Neural crest cell (in vitro differentiated cells): ENCODE data around the gene ADARB1. TPM values are rescaled to one million over a fixed set of nuclear protein-coding genes. Genes with fewer than 3 reads are reported as not detected.

Source experiments
- DNase-seq: peaks from one replicate; pipeline ENCODE4 v3.0.0; 2021; ENCODE audit warnings: low read depth, mixed read lengths, low spot score
- H3K27ac Mint-ChIP-seq: one replicate; pipeline ENCODE4 v1.8.0; 2021; ENCODE audit warnings: mild to moderate bottlenecking, mixed read lengths; ENCODE audit not compliant: unreplicated experiment
- H3K27me3 Mint-ChIP-seq: 2 replicates; pipeline ENCODE4 v1.8.0; 2021; ENCODE audit warnings: low read depth, mild to moderate bottlenecking, mixed read lengths
- H3K36me3 Mint-ChIP-seq: 2 replicates; pipeline ENCODE4 v1.8.0; 2021; ENCODE audit warnings: low read depth, mild to moderate bottlenecking, mixed read lengths
- H3K4me1 Mint-ChIP-seq: 2 replicates; pipeline ENCODE4 v1.8.0; 2021; ENCODE audit warnings: mixed read lengths
- H3K4me3 Mint-ChIP-seq: one replicate; pipeline ENCODE4 v1.8.0; 2021; ENCODE audit warnings: mild to moderate bottlenecking, mixed read lengths
- H3K9me3 Mint-ChIP-seq: 2 replicates; pipeline ENCODE4 v1.8.0; 2021; ENCODE audit warnings: mixed read lengths
- total RNA-seq: library from RNA; stranded (reverse); gene quantifications from 2 replicates; pipeline ENCODE4 v1.2.1, GENCODE V29; 2021
- TF ChIP-seq, protein P1 (sequence below): fragments of 200-600 bp; sonication (generic); conservative IDR thresholded peaks from 2 replicates; pipeline ENCODE4 v1.5.0; 2021; ENCODE audit warnings: antibody characterized with exemption, mild to moderate bottlenecking

The ADARB1 gene
- total RNA-seq, 1 donor from 2014 or later, result 21.0 TPM

DNA sequence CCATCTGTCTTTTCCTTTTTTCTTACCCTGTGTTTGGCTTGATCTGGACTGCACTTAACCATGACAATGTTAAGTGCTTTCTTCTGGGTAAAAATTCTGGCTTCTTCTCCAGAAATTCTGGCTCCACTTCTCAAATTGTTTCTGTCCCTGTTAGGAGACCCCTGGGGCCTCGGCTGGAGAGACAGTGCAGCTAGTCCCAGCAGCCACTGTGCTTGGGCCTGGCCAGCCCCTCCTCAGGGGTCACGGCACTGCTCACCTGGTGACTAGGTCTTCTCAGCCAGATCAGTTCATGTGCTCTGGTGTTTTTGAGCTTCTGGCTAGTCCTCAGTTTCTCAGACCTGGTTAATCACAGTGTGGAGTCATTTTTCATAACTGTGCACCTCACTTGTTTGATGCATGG is 72.4 kb downstream of the ADARB1 start:
- TF ChIP-seq, protein P1, sequence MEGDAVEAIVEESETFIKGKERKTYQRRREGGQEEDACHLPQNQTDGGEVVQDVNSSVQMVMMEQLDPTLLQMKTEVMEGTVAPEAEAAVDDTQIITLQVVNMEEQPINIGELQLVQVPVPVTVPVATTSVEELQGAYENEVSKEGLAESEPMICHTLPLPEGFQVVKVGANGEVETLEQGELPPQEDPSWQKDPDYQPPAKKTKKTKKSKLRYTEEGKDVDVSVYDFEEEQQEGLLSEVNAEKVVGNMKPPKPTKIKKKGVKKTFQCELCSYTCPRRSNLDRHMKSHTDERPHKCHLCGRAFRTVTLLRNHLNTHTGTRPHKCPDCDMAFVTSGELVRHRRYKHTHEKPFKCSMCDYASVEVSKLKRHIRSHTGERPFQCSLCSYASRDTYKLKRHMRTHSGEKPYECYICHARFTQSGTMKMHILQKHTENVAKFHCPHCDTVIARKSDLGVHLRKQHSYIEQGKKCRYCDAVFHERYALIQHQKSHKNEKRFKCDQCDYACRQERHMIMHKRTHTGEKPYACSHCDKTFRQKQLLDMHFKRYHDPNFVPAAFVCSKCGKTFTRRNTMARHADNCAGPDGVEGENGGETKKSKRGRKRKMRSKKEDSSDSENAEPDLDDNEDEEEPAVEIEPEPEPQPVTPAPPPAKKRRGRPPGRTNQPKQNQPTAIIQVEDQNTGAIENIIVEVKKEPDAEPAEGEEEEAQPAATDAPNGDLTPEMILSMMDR, result no peak
- no peak for DNase-seq
- Mint-ChIP-seq H3K4me3 (no peak overlapping the region), H3K27ac (no peak overlapping the region), H3K4me1 (peaks cover 13% of the 10 kb centered on the region), H3K36me3 (no peaks in the 10 kb centered on the region), H3K9me3 (no peaks in the 10 kb centered on the region), H3K27me3 (no peaks in the 10 kb centered on the region)

DNA sequence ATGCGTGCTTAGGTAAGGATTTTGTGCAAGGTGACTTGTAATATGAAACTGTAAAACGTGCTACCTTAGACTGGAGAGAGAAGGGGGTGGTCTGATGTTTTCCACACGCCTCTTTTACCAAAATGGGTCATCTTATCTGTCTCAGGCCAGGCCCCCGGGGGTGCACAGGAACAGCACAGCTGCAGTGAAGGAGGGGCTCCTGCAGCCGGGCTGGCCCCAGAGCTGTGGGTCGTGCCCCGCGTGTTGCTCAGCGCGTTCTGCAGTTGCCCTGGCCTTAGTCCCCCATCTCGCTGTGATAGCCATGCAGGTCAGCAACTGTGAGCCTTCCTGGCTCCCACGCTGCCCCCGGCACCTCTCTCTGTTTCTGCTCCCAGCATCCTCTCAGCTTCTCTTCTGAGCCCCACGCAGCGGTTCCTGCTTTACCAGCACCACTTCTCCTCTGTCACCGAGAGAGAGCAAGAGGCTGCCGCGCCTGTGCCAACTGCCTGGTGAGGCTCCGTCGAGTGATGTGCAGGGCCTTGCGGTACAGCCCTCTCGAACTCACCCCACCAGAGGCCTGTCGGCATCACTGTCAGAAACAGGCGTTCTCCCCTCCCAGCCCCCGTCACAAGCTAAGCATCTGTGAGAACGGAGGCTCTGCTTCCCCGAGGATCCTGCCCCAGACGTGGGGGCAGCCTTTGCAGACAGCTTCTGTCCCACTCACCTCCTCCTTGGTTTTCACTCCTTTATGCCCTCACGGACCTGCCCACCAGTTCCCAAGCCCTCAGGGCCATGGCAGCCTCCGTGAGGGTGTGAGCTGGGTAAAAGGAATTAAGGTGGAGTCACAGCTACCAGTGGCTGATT is 73.3 kb downstream of the ADARB1 start:
- DNase-seq, result no peak
- H3K9me3 Mint-ChIP-seq, result no peaks in the 10 kb centered on the region
- no peaks in the 10 kb centered on the region for H3K36me3 Mint-ChIP-seq
- peaks cover 21% of the 10 kb centered on the region for H3K4me1 Mint-ChIP-seq
- no peaks in the 10 kb centered on the region for H3K27me3 Mint-ChIP-seq
- H3K27ac Mint-ChIP-seq, result no peak overlapping the region
- TF ChIP-seq, protein P1, result no peak
- H3K4me3 Mint-ChIP-seq, result no peak overlapping the region

DNA sequence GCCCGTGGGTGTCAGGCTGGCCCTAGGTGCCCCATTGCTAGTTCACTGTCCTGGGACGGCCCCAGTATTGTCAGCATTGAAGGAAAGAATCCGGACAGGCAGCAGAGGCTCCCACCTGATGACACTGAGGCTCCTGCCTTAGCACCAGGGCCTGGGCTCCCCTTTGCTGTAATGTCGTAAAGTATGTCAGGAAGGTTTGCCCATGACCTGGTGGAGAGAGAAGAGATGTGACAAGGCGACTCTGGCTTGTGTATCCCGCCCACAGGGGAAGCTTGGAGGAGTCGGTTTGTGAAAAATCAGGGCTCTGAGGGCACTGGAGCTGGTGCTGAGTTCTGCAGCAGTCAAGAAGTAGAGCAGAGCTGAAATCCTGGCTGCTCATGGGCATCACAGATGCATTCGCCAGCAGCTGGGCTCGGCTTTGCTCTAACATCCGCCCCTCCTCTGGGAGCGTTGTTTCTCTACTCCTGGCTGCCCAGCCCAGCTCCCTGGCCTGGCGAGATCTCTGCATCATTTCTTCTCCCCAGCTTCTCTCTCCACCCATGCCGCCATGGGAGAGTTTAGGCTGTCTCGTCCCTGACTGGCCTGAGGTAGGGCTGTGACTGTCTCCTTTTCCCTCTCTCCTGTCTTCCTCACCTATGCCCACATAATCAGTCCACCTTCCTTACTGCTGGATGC is 74.1 kb downstream of the ADARB1 start:
- no peaks in the 10 kb centered on the region for H3K9me3 Mint-ChIP-seq
- H3K27me3 Mint-ChIP-seq, result no peaks in the 10 kb centered on the region
- no peak overlapping the region for H3K27ac Mint-ChIP-seq
- no peaks in the 10 kb centered on the region for H3K36me3 Mint-ChIP-seq
- H3K4me1 Mint-ChIP-seq, result peaks cover 21% of the 10 kb centered on the region
- H3K4me3 Mint-ChIP-seq, result no peak overlapping the region
- DNase-seq, result no peak
- TF ChIP-seq, protein P1, result no peak

DNA sequence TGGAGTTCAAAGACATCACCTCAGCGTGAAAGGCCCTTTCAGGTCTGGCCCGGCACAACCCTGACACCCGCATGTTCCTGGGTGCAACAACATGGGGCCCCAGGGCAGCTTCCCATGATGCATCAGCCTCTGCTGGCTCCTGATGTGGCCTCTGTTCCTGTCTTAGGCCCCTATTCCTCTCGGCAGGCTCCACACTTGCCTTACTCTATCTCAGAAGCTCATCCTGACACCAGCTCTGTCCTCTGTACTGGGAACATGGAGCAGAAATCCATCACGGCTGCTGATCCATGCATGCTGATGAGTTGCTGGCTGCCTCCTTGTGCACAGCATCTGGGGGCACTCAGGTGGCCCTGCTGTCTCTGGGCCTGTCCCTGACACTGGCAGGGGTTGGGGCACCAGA is 74.6 kb downstream of the ADARB1 start:
- TF ChIP-seq, protein P1, result no peak
- Mint-ChIP-seq H3K4me3 (no peak overlapping the region), H3K9me3 (no peaks in the 10 kb centered on the region), H3K4me1 (peaks cover 21% of the 10 kb centered on the region), H3K27ac (no peak overlapping the region), H3K27me3 (no peaks in the 10 kb centered on the region), H3K36me3 (no peaks in the 10 kb centered on the region)
- no peak for DNase-seq

DNA sequence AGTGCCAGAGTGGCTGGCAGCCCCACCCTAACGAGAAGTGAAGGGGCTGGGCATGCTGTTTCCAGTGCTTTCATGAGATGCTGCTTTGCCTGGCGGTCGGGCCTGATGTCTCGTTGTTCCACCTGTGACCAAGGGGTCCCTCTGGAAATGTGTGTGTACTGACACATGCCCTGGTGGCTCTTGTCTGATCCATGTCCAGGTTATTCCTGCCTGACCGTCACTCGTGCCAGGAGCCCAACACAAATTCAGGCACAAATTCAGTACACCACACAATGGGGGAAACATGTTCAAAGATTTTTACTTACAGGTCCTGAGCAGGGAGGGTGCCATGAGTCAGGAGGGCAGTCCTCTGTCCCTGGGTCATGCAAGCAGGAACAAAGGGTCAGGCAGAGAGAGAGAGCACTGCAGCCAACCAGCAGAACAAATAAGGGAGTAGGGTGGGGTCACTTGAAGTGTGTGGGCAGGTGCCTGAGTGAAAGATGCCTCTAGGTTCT is 76.3 kb downstream of the ADARB1 start:
- TF ChIP-seq, protein P1, result no peak
- no peak for DNase-seq
- Mint-ChIP-seq H3K9me3 (peaks cover 3% of the 10 kb centered on the region), H3K4me1 (peaks cover 35% of the 10 kb centered on the region), H3K4me3 (no peak overlapping the region), H3K36me3 (peaks cover 4% of the 10 kb centered on the region), H3K27ac (no peak overlapping the region), H3K27me3 (no peaks in the 10 kb centered on the region)
